Endodermal cell (in vitro differentiated cells): ENCODE data around the gene ANKRD65. TPM values are rescaled to one million over a fixed set of nuclear protein-coding genes. Genes with fewer than 3 reads are reported as not detected.
A peak's percentile ranks its signal among the peaks of the same experiment; 100 is the strongest.

Experiments used
- DNase-seq: peaks from one replicate; pipeline ENCODE4 v3.0.0-alpha.2; 2017
- H3K27ac ChIP-seq: 2 replicates; pipeline ENCODE4 v1.5.1; 2013; ENCODE audit warnings: mild to moderate bottlenecking, low read depth, low read length, moderate library complexity
- H3K27me3 ChIP-seq: 2 replicates; pipeline ENCODE4 v1.6.1; 2013; ENCODE audit warnings: mild to moderate bottlenecking, low read length, moderate library complexity; ENCODE audit not compliant: insufficient read depth, control insufficient read depth, poor library complexity, severe bottlenecking
- H3K36me3 ChIP-seq: 2 replicates; pipeline ENCODE4 v1.7.0; 2013; ENCODE audit warnings: mild to moderate bottlenecking, low read length, moderate library complexity; ENCODE audit not compliant: control insufficient read depth, insufficient read depth
- H3K4me1 ChIP-seq: one replicate; pipeline ENCODE4 v1.7.0; 2013; ENCODE audit warnings: low read length; ENCODE audit not compliant: control insufficient read depth, insufficient read depth
- H3K4me3 ChIP-seq: 2 replicates; pipeline ENCODE4 v1.5.1; 2013; ENCODE audit warnings: mild to moderate bottlenecking, low read length, moderate library complexity
- H3K9ac ChIP-seq: 2 replicates; pipeline ENCODE4 v1.6.1; 2013; ENCODE audit warnings: mild to moderate bottlenecking, low read length, moderate library complexity; ENCODE audit not compliant: poor library complexity, severe bottlenecking; ENCODE audit errors: extremely low read depth
- H3K9me3 ChIP-seq: 2 replicates; pipeline ENCODE4 v1.6.1; 2013; ENCODE audit warnings: mild to moderate bottlenecking, low read length, moderate library complexity; ENCODE audit not compliant: control insufficient read depth
- H3K27ac Mint-ChIP-seq: 2 replicates; pipeline ENCODE4 v1.8.0; 2020; ENCODE audit warnings: mixed read lengths
- H3K27me3 Mint-ChIP-seq: 2 replicates; pipeline ENCODE4 v1.8.0; 2021; ENCODE audit warnings: mild to moderate bottlenecking, mixed read lengths; ENCODE audit not compliant: insufficient read depth
- H3K36me3 Mint-ChIP-seq: 2 replicates; pipeline ENCODE4 v1.8.0; 2020; ENCODE audit warnings: low read depth, mixed read lengths
- H3K4me1 Mint-ChIP-seq: 2 replicates; pipeline ENCODE4 v1.8.0; 2020; ENCODE audit warnings: mixed read lengths
- H3K4me3 Mint-ChIP-seq: 2 replicates; pipeline ENCODE4 v1.8.0; 2020; ENCODE audit warnings: mild to moderate bottlenecking, moderate library complexity, mixed read lengths
- H3K9me3 Mint-ChIP-seq: 2 replicates; pipeline ENCODE4 v1.8.0; 2020; ENCODE audit warnings: mild to moderate bottlenecking, mixed read lengths
- WGBS, 2 experiments: methylation state at CpG; one replicate each; pipeline versions ENCODE4 v1.1.5 to v1.1.7; 2013; ENCODE audit warnings: missing lambda C conversion rate in 2 of 2, mixed read lengths in 1 of 2; ENCODE audit not compliant: insufficient coverage in 1 of 2, insufficient read length in 1 of 2; 5-methylcytosine and 5-hydroxymethylcytosine counted together
- total RNA-seq, 2 donors: library from RNA; stranded (reverse); fragmentation: NEBNext Ultra II Directional in 1 of 2; extraction: Animal tissue kit (Norgen Biotek cat#: 25700) in 1 of 2; gene quantifications; 2 replicates in 1 of 2; 3 replicates in 1 of 2; pipeline ENCODE4 v1.2.1, GENCODE V29; 2021
- TF ChIP-seq, protein P1 (sequence below): fragments of 200-600 bp; sonication (generic); conservative IDR thresholded peaks from 2 replicates; pipeline ENCODE4 v1.5.0; 2021; ENCODE audit warnings: antibody characterized with exemption, mild to moderate bottlenecking

The ANKRD65 gene
- total RNA-seq, 2 donors from 2014 or later: 1.6 TPM

DNA sequence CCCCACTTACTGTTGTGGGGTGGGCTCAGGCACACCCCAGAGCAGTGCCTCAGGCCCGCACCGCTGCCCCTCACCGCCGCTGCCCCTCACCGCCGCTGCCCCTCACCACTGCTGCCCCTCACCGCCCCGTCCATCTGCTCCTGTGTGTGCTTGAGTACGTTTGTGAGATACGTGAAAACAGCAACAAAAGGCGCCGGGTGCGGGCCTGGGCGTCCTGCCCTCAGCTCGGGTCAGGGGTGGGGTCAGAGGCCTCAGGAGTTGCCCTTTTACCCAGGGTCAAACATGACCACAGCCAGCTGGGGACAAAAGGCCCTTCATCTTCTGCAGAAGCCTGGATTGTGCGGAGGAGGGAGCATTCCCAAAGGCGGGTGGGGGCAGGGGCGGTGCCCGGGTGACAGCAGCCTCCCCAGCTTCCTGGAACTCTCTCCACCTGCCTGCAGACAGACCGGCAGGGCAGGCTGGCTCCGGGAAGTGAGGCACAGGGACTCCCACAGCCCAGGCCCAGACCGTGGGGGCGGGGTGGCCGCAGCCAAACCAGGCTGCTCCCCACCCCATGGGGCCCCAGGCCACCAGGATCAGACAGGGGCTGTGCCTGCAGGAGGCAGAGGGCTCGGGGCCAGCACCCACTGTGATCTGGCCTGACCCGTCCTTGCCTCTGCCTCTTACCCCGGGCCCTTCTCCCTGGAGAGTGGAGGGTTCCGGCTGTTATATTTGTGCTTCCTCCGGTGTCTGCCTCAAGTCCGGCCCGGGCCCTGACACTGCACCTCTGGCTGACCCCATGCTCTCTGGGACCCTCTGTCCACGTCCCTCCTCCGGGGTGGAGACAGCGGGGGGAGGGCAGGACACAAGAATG lies 12.1 kb upstream of the ANKRD65 start:
- H3K27me3 Mint-ChIP-seq: peaks cover 8% of the 10 kb centered on the region
- 56 to 63% methylated on average over 25 to 34 of the region's 34 CpGs for WGBS, 2 experiments
- TF ChIP-seq, protein P1, sequence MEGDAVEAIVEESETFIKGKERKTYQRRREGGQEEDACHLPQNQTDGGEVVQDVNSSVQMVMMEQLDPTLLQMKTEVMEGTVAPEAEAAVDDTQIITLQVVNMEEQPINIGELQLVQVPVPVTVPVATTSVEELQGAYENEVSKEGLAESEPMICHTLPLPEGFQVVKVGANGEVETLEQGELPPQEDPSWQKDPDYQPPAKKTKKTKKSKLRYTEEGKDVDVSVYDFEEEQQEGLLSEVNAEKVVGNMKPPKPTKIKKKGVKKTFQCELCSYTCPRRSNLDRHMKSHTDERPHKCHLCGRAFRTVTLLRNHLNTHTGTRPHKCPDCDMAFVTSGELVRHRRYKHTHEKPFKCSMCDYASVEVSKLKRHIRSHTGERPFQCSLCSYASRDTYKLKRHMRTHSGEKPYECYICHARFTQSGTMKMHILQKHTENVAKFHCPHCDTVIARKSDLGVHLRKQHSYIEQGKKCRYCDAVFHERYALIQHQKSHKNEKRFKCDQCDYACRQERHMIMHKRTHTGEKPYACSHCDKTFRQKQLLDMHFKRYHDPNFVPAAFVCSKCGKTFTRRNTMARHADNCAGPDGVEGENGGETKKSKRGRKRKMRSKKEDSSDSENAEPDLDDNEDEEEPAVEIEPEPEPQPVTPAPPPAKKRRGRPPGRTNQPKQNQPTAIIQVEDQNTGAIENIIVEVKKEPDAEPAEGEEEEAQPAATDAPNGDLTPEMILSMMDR: no peak
- H3K9me3 Mint-ChIP-seq: peaks cover 3% of the 10 kb centered on the region
- Histone ChIP-seq H3K27ac (peak overlapping the region; percentile 79), H3K4me1 (peaks cover 17% of the 10 kb centered on the region), H3K9me3 (no peaks in the 10 kb centered on the region), H3K36me3 (no peaks in the 10 kb centered on the region), H3K4me3 (no peak overlapping the region), H3K9ac (no peak overlapping the region), H3K27me3 (peaks cover 16% of the 10 kb centered on the region)
- no peak overlapping the region for H3K27ac Mint-ChIP-seq
- peak; percentile 86 for DNase-seq
- no peaks in the 10 kb centered on the region for H3K36me3 Mint-ChIP-seq
- H3K4me1 Mint-ChIP-seq: peaks cover 12% of the 10 kb centered on the region
- no peak overlapping the region for H3K4me3 Mint-ChIP-seq

DNA sequence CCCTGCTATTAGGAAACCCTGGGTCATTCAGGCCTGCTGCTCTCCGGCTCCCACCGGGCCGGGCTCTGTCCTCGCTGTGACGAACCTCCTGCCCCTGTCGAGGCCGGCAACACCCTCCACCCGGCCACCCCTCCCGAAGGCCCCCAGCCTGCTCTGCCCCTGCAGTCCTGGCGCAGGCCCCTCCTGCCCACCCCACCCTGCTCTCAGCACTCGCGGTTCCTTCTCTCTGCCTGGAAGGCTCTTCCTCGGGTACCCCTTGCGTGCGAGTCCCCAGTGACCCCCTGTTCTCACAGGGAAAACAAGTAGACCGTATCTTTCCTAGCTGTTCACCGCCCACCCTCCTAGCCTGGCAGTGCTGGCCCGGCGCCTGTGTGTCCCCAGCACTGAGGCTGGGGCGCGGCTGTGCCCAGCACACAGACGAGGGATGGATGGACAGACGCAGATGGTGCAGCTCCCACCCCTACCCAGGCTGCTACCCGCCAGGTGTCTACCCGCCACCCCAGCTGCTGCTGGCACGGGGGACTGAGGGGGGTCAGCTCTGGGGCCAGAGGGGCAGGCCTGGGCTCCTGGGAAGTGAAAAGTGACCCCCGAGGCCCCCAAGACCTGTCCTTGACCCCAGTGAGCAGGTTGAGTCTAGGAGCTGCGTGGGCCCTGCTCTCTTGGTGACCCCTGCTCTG lies 11.3 kb upstream of the ANKRD65 start:
- Histone ChIP-seq H3K27ac (peak overlapping the region; percentile 79), H3K9ac (no peak overlapping the region), H3K4me3 (no peak overlapping the region), H3K36me3 (no peaks in the 10 kb centered on the region), H3K27me3 (peaks cover 16% of the 10 kb centered on the region), H3K9me3 (no peaks in the 10 kb centered on the region), H3K4me1 (peaks cover 17% of the 10 kb centered on the region)
- 85 to 87% methylated on average over 19 to 28 of the region's 28 CpGs for WGBS, 2 experiments
- TF ChIP-seq, protein P1: no peak
- Mint-ChIP-seq H3K4me1 (peaks cover 12% of the 10 kb centered on the region), H3K27me3 (peaks cover 8% of the 10 kb centered on the region), H3K4me3 (no peak overlapping the region), H3K9me3 (peaks cover 3% of the 10 kb centered on the region), H3K27ac (no peak overlapping the region), H3K36me3 (no peaks in the 10 kb centered on the region)
- DNase-seq: no peak

DNA sequence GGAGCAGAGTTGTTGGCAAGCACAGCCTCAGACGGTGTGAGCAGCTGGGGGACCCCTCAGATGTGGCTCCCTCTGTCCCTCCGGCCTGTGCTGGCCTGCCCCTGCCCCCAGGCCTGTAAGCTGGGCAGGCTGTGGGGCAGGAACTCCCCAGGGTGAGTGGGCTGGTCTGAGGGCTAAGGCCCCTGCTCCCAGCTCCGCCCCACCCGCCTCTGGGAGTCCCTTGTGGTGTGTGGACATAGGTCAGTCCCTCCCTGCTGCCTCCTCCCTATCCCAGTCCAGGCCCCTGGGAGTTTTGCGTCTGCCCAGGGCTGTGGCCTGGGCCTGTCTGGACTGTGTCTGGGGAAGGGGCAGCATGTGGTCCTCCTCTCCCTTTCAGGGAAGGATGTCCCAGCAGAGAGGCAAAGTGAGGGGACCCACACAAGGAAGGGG lies 10.8 kb upstream of the ANKRD65 start:
- Histone ChIP-seq H3K4me3 (no peak overlapping the region), H3K9me3 (no peaks in the 10 kb centered on the region), H3K27ac (peak overlapping the region; percentile 79), H3K36me3 (no peaks in the 10 kb centered on the region), H3K9ac (no peak overlapping the region), H3K4me1 (peaks cover 17% of the 10 kb centered on the region), H3K27me3 (peaks cover 16% of the 10 kb centered on the region)
- TF ChIP-seq, protein P1: no peak
- peak; percentile 82 for DNase-seq
- H3K4me1 Mint-ChIP-seq: peaks cover 12% of the 10 kb centered on the region
- H3K36me3 Mint-ChIP-seq: no peaks in the 10 kb centered on the region
- H3K9me3 Mint-ChIP-seq: peaks cover 3% of the 10 kb centered on the region
- no peak overlapping the region for H3K27ac Mint-ChIP-seq
- no peak overlapping the region for H3K4me3 Mint-ChIP-seq
- 43 to 61% methylated on average over 1 to 5 of the region's 5 CpGs for WGBS, 2 experiments
- peaks cover 8% of the 10 kb centered on the region for H3K27me3 Mint-ChIP-seq
